Measurements from ENCODE around the gene PAX6.

DNA sequence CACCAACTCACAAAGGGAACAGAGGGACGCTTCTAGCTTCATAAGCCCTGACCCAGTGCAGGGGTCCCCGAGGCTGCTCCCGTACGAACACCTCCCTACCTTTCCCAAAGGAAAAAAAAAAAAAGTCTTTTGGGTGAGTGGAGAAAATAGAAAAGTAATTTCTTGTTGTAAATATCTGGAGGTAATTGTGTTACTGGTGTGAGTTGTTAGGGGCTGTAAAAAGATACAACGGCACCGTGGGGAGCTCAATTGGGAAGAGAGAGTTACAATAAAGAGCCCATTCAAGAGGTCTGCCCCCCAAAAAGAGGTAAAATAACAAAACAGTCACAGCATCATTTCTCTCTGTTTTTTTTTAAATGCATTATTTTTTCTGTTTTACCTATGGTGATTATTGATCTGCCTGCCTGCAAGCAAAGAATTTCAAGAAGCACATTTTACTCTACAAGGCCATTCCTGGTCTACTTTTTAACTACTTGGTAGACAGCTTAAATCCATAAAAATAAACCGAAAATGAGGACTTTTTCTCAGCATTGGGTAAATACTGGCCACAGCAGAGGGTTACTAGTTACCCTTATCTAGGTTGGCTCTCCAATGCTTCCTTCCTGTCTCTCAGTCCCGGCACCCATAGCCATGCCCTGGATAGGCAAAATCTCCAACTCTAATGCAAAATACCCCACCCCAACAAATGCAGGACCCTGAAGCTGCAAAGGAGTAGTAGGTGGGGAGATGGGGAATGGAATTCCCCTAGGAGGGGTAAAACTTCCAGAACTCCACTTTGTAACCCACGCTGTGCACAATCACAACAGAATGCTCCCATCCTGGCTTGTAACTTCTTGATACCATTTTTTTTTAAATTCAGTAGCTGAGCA, 3.1 kb downstream of the PAX6 start:
- TF ChIP-seq CTCF (IDR thresholded peaks at IDR 0.05) (no peak), POLR2AphosphoS5 (IDR thresholded peaks at IDR 0.05) (no peak), EP300 (IDR thresholded peaks at IDR 0.05) (no peak), POLR2A (IDR thresholded peaks at IDR 0.05) (no peak)

Measured in stomach (tissue), 4 donors.